HG03103 (cell line): ENCODE measurements around the gene SEC16A.

Source experiments
- ATAC-seq: cut with Tn5 transposase; IDR thresholded peaks from one replicate; pipeline ENCODE4 v1.9.1; 2021; ENCODE audit warnings: low read depth; ENCODE audit not compliant: unreplicated experiment

SEC16A gene

DNA sequence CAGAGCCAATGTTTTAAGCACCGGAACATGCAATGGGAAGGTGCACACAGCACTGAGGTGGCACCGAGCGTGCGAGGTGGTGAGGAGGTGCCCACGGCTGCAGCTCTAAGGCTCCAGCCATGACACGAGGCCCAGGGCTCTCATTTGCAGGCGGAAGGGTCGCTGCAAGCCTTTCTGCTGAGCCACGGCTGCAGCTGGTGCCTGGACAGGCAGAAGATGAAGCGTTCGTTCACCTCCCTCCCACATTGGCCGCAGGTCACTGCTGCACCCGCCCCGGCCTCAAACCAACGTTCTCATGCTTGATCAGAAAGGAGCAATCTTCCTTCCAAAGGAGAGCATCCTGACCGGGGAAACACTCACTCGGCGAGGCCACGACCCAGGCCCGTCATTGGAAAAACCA, 38.7 kb downstream of the SEC16A start:
- no peak for ATAC-seq

DNA sequence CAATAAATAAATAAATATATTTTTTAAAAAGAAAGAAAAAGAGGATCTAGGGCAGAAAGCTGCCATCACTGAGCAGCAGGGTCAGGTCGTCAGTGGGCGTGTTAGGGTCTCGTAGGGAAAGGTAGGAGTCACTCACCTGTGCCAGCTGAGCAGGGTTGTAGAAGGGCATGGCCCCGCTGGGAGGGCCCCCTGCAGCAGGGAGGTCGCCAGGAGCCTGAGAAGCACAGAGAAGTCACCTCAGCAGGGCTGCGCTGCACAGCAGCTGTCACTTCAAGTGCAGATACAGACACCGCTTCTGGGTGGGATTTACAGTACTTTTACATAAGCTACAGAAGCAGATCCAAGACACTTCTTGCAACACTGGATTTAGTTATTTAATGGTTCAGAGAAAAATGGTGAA, 39.2 kb downstream of the SEC16A start:
- ATAC-seq = no peak

DNA sequence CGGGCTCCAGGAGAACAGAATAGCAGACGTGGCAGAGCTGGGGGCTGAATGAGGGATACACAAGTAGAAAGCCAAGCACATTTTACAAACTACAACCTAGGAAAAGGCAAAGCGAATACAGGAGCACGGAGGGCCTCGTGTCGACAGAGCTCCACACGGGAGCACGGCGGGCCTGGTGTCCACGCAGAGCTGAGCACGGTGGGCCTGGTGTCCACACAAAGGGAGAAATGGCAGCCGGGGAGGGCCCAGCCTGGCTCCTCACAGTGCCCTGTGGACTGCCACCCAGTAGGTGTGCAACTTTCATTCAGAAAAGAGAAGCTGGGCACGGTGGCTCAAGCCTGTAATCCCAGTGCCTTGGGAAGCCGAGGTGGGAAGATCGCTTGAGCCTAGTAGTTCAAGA, 39.8 kb downstream of the SEC16A start:
- no peak for ATAC-seq

DNA sequence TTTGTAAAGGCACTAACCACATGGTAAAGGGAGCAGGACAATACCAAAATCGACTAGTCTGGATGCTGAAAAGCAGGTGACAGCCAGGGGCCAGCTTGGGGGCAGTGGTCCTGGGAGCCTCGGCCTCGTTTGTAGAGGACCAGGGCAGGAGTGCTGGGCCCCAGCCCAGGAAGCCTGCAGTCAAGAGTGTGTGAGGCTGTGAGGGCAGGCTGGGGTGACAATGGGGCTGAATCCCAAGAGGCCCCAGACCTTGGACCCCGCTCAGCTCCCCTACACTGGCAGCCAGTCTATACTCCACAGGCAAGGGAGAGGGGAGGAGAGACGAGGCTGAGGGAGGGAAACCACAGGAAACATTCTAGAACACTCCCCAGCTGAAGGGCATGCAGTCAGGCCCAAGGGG, 40.6 kb downstream of the SEC16A start:
- no peak for ATAC-seq

DNA sequence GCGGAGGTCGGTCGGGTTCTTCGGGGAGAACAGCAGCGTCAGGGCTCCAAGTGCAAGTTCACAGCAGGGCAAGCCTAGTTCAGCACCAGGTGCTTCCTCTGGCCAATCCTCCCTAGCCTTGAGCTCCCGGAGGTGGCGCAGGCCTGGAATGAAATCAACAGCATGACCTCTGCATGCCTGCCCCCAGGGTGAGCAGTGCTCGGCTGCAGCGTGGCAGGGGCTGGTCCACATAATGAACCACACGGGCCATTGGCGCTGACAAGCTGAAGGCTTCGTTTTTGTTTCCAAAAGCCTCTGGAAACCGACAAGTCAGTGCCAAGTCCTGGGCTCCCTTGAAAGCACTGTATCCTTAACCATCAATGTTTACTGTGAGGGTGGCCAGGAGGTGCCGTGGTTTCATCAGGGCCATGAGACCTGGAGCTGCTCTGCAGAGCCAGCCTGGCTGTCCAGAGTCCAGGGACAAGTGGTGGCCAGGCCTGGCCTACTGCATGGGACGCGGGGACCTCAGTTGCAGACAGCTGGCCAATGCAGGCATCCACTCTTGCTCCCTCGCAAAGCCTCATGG, 41.1 kb downstream of the SEC16A start:
- ATAC-seq = no peak

DNA sequence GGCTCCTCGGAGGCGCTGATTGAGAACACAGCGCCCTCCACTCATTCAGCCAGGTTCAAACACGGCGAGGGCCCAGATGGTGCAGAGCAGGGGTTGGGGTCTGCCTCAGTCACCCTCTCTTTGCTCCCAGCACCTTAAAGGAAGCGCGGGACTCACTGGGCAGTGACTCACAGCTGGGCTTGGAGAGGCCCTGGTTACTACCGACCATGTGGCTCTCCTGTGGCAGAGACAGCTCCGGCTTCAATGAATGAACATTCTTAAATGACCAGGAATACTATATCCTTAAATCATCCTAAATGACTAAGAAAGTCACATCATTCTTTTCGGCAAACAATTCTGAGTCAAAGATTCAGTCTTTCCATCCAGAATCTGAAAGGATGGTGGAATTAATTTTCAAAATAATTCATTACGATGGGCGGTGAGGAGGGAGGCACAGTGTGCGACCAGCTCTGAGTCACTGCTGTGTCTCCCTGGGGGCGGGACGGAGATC, 41.6 kb downstream of the SEC16A start:
- ATAC-seq = no peak

DNA sequence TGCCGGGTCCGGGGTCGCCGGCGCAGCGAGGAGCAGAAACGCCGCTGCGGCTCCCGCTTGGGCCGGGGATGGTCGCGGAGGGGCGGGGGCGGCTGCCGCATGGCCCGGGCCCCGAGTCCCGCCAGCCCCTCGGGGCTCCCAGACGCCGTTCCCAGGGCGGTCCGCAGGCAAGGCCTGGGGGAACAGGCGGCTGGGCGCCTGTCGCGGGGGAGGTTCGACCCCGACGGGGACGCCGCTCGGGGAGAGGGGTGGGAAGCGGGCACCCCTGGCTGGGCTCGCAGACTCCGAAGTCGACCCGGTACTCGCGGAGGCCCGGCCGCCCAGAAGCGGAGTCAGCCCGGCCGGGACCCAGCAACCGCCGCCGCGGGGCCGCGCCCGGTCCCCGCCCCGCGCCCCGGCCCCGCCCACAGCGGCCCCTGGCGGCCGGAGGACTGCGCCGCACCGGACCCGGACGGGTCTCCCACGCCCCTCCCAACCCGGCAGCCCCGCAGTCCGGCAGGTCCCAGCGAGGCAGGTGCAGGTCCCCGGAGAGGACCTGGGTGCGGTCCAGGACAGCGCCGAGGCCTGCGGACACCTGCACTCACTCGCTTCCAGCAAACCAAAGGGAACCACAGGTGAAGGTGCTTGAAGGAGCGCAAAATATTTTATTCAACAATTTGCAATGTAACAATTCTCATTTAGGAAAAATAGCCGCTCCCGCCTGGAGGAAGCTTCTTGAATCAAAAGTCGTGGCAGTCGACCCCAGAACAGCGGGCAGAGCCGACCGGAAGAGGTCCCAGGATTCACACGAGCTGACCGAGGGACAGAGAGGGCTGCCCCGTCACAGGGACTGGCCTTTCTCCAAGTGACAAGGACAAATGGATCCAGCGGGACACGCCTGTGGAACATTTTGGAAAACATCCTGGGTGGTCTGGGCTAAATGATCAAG, 43.1 kb downstream of the SEC16A start, which contains the start of gene INPP5E:
Gene INPP5E, minus strand, starts transcription at position 365 of the 928 bp plus-strand sequence. CDS start 426 bp downstream, outside the sequence.
- peak; percentile 49 for ATAC-seq

DNA sequence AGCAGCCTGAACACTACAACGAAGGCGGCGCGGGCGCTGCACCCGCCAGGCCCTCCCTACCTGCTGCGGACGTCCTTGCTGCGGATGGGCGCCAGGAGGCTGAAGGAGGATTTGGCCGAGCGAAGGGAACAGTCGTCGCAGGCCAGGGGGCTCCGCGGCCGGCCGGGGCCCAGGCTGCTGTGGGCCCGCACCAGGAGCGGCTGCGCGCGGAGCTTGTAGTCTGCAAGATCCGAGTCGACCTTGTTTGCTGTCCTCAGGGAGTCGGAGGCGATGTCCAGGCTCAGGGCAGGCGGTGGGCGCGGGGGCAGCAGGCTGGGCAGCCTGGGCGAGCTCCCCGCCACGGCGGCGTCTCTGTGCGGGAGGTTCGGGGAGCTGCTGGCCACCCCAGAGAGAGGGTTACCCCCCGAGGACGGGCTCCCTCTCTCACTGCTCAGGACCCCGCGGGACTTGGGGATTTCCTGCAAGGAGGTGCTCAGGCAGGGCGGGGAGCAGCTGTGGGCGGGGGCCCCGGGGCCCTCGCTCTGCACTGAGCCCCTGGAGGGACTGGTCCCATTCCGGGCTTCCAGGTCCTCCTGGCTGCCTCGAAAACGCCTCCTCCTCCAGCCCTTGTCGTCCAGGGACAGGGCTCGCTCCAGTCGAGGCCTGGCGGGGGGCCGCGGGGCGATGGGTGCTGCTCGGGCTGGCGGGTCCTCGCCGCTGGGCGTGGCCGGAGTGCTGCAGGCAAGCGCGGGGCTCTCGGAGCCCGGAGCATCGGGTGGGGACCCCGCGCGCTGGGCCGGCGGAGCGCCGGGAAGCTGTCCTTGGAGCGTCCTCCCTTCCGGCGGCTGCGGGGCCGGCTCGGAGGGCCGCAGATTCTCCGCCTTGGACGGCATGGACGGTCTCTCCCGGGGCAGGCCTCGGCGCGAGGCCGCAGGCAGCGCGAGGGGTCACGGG, 44.0 kb downstream of the SEC16A start:
- ATAC-seq = peak; percentile 40

DNA sequence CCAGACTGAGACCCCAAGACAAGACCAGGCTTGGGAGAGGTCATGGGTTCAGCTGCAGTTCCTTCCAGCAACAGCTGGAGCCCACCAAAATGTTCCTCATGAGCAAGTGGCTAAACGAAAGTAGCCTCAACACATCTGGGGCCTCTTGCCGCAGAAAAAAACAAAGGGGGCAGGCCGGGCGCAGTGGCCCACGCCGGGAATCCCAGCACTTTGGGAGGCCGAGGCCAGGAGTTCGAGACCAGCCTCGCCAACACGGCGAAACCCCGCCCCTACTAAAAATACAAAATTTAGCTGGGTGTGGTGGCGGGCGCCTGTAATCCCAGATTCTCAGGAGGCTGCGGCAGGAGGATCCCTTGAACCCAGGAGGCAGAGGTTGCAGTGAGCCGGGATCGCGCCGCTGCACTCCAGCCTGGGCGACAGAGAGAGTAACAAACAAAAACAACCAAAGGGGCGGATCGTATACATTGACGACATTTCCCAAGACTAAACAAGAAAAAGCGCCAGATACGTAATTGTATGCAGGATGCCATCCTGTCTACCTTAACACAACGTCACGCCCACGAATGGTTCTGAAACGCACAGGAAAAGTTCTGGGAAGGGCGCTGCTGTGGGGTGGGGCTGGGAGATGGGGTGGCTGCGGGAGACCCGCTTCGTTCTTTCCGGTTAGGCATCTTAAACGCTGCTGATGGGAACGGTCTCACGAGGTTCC, 44.8 kb downstream of the SEC16A start:
- no peak for ATAC-seq

DNA sequence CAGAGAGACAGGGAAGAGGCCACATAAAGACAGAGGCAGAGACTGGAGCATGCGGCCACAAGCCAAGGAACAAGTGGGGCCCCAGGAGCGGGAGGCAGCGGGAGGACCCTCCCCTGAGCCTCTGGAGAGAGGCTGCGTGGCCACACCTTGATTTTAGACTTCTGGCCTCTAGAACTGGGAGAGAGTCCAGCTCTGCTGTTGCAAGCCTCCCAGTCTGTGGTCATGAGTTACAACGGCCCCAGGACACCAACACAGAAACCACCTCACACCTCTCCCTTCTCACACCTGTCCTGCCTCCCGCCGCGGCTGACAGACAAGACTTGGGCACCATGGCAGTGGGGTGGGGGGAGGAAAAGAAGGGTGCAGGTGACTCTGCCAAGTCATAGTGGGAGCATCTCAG, 45.4 kb downstream of the SEC16A start:
- ATAC-seq = no peak

DNA sequence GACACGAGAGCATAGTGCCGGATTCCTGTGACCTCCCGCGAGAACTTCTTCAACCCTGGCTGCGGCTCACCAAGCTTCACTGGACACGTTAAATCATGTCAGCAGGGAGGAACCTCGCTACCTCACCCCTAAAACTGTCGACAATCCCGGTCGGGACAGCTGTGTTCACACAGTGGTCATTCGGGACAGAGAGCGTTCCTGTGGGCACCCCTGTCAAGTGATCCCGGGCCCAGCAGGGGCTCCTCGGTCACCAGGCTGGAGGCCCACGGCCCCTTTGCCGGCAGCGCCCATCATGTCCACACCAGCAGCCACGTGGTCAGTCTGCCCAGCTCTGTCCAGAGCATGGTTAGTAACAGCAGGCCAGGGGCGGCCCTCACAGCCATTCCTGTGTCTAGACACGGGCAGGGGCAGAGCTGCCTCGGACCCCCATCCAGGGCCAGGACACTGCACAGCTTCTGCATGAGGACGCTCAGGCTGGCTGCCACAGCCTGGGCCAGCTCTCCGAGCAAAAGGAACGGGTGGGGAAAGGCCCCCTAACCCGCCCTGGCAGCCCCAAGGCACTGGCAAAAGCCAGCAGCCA, 46.7 kb downstream of the SEC16A start:
- ATAC-seq = no peak

DNA sequence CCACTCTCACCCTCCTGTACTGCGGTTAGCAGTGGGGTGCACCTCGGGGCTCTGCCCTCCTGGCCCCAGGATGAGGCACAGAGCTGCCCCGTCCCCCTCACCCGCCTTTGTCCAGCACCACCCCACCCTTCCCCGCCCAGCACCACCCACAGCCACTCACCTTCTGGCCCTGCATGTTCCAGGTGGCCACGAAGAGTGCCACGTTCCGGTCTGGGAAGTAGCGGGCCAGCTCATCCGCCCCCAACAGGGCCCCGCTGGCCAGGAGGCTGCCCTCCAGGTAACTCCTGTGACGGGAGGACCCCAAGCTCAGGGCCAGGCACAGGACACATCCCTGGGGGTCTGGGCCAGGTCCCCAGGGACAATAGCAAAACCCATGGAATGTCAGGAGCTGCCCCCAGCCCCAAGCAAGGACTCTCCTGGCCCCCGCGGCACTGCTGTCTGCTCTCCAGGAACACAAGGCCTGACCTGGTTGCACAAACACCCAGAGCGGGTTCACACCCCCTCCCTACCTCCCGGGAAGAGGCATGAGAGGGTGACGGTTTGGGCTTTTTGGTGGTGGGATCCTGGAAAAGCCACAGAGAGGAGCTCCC, 48.2 kb downstream of the SEC16A start:
- no peak for ATAC-seq

DNA sequence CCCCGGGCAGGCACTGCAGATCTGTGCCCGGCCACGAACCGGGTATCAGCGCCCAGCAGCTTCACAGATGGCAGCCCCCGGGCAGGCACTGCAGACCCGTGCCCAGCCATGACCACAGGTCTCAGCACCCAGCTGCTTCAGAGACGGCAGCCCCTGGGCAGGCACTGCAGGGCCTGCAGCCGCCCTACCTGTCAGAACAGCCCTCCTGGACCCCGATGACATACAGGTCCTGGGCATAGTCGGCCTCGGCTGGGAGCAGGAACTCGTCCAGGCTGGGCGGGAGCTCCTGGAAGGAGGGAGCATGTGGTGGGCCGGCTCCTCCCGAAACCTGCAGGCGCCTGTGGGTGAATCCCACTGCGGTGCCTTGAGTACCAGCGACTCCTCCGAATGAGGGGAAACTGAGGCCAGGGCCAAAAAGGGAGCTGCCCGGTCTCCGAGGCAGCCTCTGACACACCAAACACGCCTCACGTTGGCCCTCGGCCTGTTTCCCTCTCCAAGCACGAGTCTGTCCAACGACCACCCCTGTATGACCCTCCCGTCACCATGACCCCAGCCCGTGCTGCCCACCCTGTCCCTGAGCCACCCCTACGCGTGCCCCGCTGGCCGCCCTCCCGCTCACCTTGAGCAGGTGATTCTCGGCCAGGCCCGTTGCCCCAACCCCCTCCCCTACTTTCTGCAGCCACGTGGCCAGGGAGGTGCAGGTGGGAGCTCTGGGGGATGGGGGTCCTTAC, 48.8 kb downstream of the SEC16A start:
- ATAC-seq = no peak

DNA sequence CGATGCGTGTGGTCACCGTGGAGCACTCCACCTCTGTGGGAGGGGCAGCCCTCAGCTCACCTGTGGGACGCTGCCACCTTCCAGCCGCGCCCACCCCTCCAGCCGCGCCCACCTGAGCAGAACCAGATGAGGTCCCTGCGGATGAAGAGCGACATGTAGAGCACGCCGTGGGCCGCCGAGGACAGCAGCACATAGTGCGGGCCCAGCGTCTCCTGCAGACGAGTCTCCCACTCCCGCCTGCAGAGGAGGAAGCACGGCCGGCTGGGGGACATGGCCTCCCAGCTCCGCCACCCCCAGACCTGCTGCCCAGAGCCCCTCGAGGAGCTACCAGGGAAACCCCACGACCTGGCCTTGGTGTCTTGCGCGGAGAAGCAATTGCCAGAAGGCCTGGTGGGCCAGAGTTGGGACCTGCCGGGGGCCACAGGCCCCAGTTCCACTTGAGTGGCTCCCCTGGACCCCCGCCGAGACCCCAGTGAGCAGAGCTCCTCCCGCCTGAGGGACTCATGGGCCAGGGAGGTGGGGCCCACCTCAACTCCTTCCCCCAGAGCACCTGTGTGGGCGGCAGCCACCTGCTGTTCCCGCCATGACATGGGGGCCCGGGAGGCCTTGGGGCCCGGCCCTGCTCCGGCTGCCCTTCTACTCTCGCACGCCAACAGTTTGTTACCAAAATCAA, 49.7 kb downstream of the SEC16A start:
- ATAC-seq = no peak

DNA sequence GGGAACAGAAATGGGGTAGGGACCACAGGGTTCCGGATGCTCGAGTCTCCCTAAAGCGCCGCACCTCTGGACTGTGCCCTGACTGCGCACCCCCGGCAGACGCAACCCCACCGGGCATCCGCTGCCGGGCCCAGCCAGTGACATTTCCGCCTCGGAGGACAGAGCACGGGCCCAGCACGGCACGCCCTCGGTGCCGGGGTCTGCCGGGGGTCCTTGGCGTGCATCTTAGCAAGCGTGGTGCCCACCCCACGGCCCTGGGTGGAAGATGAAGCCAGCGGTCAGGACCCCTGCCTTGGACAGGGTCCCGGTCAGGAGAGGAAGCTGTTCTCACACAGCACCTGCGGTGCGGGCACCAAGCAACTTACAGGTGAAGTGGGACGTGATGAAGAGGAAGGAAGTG, 50.2 kb downstream of the SEC16A start:
- ATAC-seq = no peak

DNA sequence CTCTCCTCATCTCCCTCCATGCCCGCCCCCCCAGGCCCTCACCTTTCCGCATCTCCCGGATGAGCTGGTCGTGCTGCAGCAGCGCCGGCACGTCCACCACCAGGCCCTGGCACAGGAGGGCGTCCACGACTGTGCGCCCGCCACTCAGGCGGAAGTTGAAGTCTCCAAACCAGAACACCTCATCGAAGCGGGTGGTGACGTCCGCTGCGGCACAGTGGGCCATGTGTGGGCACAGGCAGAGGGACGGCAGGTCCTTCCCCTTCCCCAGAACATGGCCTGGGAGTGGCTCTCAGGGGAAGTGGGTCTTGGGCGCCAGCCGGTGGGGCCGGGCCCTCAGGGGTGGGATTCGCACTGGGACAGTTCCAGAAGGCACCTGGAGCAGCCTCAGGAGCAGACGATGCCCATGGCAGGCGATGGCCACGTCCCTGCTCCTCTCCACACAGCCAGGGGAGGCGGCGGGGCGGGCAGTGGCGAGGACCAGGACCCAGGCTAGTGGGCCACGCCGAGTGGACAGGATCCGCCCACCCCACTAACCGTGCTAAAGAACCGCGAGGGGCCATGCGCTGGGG, 51.0 kb downstream of the SEC16A start:
- ATAC-seq = no peak

DNA sequence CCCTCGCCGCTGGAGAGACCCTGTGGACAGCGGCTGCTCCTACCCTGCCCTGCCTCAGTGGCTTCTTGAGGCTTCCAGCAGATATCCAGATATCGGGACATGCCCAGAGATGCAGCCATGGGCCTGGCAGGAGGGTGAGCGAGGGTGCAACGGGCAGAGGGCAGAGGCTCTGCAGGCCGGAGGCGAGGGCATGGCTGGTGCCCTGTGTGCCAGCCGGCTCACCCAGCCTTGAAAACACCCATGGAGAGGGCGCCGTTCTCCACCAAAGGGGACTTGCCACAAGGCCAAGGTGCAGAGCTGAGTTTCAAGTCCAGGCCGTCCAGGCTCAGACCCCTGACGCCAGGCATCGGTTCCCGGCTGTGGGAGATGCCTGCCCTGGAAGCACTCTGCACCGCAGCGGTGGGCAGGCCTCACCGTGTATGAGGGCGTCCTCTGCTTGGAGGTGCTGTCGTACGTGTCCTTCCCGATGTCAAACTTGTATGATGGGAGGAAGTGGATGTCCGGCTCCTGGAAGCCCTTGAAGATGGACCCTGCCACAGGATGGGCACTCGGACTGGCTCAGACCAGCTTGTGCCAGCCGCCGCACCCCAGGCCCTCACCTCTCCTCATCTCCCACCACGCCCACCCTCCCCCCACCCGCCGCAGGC, 52.1 kb downstream of the SEC16A start:
- ATAC-seq = no peak
